Measurements from ENCODE around the gene KRTAP5-2.

- no peak for TF ChIP-seq PRDM10 (IDR thresholded peaks at IDR 0.05; ENCODE audit: partially characterized antibody)
- TF ChIP-seq EZH2 (IDR thresholded peaks at IDR 0.05; ENCODE audit: borderline replicate concordance, low read depth, low read length) = no peak
- TF ChIP-seq CTCF (IDR thresholded peaks at IDR 0.05 in 2 of 3, conservative IDR thresholded peaks at IDR 0.05 in 1 of 3; ENCODE audit: insufficient read depth in 2 of 3, low read depth in 1 of 3, low read length in 3 of 3) = no peak
- no peak for TF ChIP-seq ZBTB26 (CRISPR knock-in tag; IDR thresholded peaks at IDR 0.05)
- no peak for TF ChIP-seq ZNF589 (CRISPR knock-in tag; IDR thresholded peaks at IDR 0.05; ENCODE audit: low read depth)
- no peak for TF ChIP-seq POLR2AphosphoS5 (IDR thresholded peaks at IDR 0.05; ENCODE audit: control insufficient read depth, insufficient read depth, low read depth, low read length)
- TF ChIP-seq NR2C2 (CRISPR knock-in tag; IDR thresholded peaks at IDR 0.05) = no peak
- TF ChIP-seq NR2C2 (tag; IDR thresholded peaks at IDR 0.05) = no peak
- TF ChIP-seq FOXK2 (conservative IDR thresholded peaks at IDR 0.05 in 1 of 2, IDR thresholded peaks at IDR 0.05 in 1 of 2; ENCODE audit: low read depth in 2 of 2) = no peak
- no peak for TF ChIP-seq HMGXB4 (CRISPR knock-in tag; IDR thresholded peaks at IDR 0.05)
- TF ChIP-seq SIN3A (IDR thresholded peaks at IDR 0.05; ENCODE audit: borderline replicate concordance in 2 of 2, control insufficient read depth in 1 of 2, low read depth in 2 of 2, low read length in 2 of 2) = no peak
- TF ChIP-seq NFYB (IDR thresholded peaks at IDR 0.05; ENCODE audit: extremely low read depth, insufficient read length) = no peak
- TF ChIP-seq ZNF274 (IDR thresholded peaks at IDR 0.05; ENCODE audit: borderline replicate concordance, low read depth, low read length) = no peak
- TF ChIP-seq SNAPC5 (CRISPR knock-in tag; IDR thresholded peaks at IDR 0.05) = no peak
Observed at GRCh38 chr11:1569251-1569780, 28.8 kb downstream of the KRTAP5-2 start.

All from K562 (cell line).